K562 (cell line): ENCODE results near the gene FAM171A1. TPM values are rescaled to one million over a fixed set of nuclear protein-coding genes. Genes with fewer than 3 reads are reported as not detected.
A peak's percentile ranks its signal among the peaks of the same experiment; 100 is the strongest.

Experiments used
- ATAC-seq: fragments of 200-7000 bp; cut with Tn5 transposase; 3 replicates; pipeline ENCODE4 v1.9.1; 2020; ENCODE audit warnings: moderate library complexity
- BruUV-seq: library from RNA; stranded (reverse); fragments of 400-500 nt; replicated peaks from 2 replicates; lab custom pipeline; 2021; lab: Mats Ljungman, UMichigan
- CTCF ChIA-PET: fragments of 300-600 bp; formaldehyde crosslinking; extraction: SDS; loops from one replicate; lab custom pipeline; 2021; ENCODE audit warnings: low intra/inter-chr PET ratio; lab: Yijun Ruan, JAX
- POLR2A ChIA-PET: fragments of 300-600, 350-650 bp; sonication (Branson Sonifier 250); formaldehyde crosslinking; extraction: SDS; loops from one replicate; lab custom pipeline; 2021; ENCODE audit warnings: antibody characterized with exemption, inconsistent platforms; lab: Yijun Ruan, JAX
- DNase-seq, 4 experiments: peaks; one replicate each; pipeline versions ENCODE4 v3.0.0 to v3.0.0-alpha.2; 2011 to 2018; ENCODE audit warnings: low spot score in 3 of 4, mixed read lengths in 3 of 4; ENCODE audit errors: extremely low read depth in 1 of 4
- FAIRE-seq: peaks from 2 replicates; lab custom pipeline; 2011; peaks lifted over from hg19 to GRCh38; lab: Jason Lieb, UNC
- H2AFZ ChIP-seq: 2 replicates; pipeline ENCODE4 v1.6.0; 2011; ENCODE audit warnings: low read depth, low read length, control low read depth, inconsistent platforms
- H3K27ac ChIP-seq: fragments of 200-600 bp; 3 replicates; pipeline ENCODE4 v1.8.0; 2011; ENCODE audit warnings: low read depth, mild to moderate bottlenecking, control low read depth, inconsistent platforms, low read length, moderate library complexity, mixed read lengths; ENCODE audit errors: extremely low read depth
- H3K27me3 ChIP-seq, 2 experiments: fragments of 300-600 bp in 1 of 2; 2 replicates in 1 of 2; 3 replicates in 1 of 2; pipeline versions ENCODE4 v1.6.0 to v1.8.0; 2011; ENCODE audit warnings: inconsistent platforms in 2 of 2, low read length in 2 of 2, mild to moderate bottlenecking in 1 of 2, mixed read lengths in 1 of 2, moderate library complexity in 1 of 2; ENCODE audit not compliant: control insufficient read depth in 2 of 2, insufficient read depth in 2 of 2
- H3K36me3 ChIP-seq: fragments of 300-600 bp; 3 replicates; pipeline ENCODE4 v1.8.0; 2011; ENCODE audit warnings: mild to moderate bottlenecking, low read length, inconsistent platforms; ENCODE audit not compliant: control insufficient read depth, insufficient read depth
- H3K4me1 ChIP-seq, 2 experiments: fragments of 200-600 bp in 1 of 2; replicated peaks in 1 of 2; 2 replicates in 1 of 2; 3 replicates in 1 of 2; pipeline versions ENCODE4 v1.5.1 to v1.8.0; 2011; ENCODE audit warnings: inconsistent platforms in 2 of 2, low read length in 2 of 2, mild to moderate bottlenecking in 1 of 2, mixed read lengths in 1 of 2, moderate library complexity in 1 of 2; ENCODE audit not compliant: control insufficient read depth in 2 of 2, insufficient read depth in 2 of 2
- H3K4me2 ChIP-seq: 2 replicates; pipeline ENCODE4 v1.6.1; 2011; ENCODE audit warnings: low read length, control low read depth, inconsistent platforms, mixed read lengths; ENCODE audit not compliant: insufficient read depth
- H3K4me3 ChIP-seq: fragments of 200-600 bp; sonication (generic), shearing (Covaris generic); 2 replicates; pipeline ENCODE4 v1.5.1; 2016; ENCODE audit warnings: control low read depth, inconsistent platforms
- H3K79me2 ChIP-seq: fragments of 200-600 bp; 3 replicates; pipeline ENCODE4 v1.8.0; 2011; ENCODE audit warnings: low read length, inconsistent platforms; ENCODE audit not compliant: control insufficient read depth, insufficient read depth
- H3K9ac ChIP-seq, 2 experiments: 2 replicates each; pipeline versions ENCODE4 v1.6.0 to v1.6.1; 2011; ENCODE audit warnings: low read depth in 2 of 2, low read length in 2 of 2, control low read depth in 1 of 2, inconsistent platforms in 1 of 2, mild to moderate bottlenecking in 1 of 2, mixed read lengths in 1 of 2; ENCODE audit not compliant: insufficient read depth in 1 of 2
- H3K9me1 ChIP-seq: one replicate; pipeline ENCODE4 v1.6.0; 2011; ENCODE audit warnings: inconsistent platforms, mild to moderate bottlenecking, low read length, moderate library complexity; ENCODE audit not compliant: control insufficient read depth, insufficient read depth
- H3K9me3 ChIP-seq: replicated peaks from 2 replicates; pipeline ENCODE4 v1.5.1; 2011; ENCODE audit warnings: low read depth, low read length, inconsistent platforms; ENCODE audit not compliant: control insufficient read depth, insufficient read depth
- H4K20me1 ChIP-seq: replicated peaks from 2 replicates; pipeline ENCODE4 v1.6.1; 2011; ENCODE audit warnings: low read length, inconsistent platforms, mixed read lengths; ENCODE audit not compliant: control insufficient read depth, insufficient read depth
- ADNP ChIP-seq: fragments of 200-800 bp; sonication (Bioruptor generic); IDR thresholded peaks from 2 replicates; pipeline ENCODE4 v1.6.1; 2016; ENCODE audit warnings: missing genetic modification characterization, missing compliant biosample characterization
- ATF3 ChIP-seq, 2 experiments: fragments of 450-650 bp in 1 of 2; sonication (generic) in 1 of 2; formaldehyde crosslinking in 1 of 2; IDR thresholded peaks in 1 of 2; conservative IDR thresholded peaks in 1 of 2; 2 replicates each; pipeline versions ENCODE4 v1.6.1 to v1.8.1; 2016 to 2023; ENCODE audit warnings: mild to moderate bottlenecking in 2 of 2, moderate library complexity in 2 of 2, inconsistent platforms in 1 of 2, missing genetic modification reagents in 1 of 2
- CC2D1A ChIP-seq: fragments of 450-650 bp; IDR thresholded peaks from 2 replicates; pipeline ENCODE4 v1.6.1; 2017; ENCODE audit warnings: mild to moderate bottlenecking
- CEBPB ChIP-seq: fragments of 450-650 bp; IDR thresholded peaks from 2 replicates; pipeline ENCODE4 v1.6.1; 2016; ENCODE audit warnings: missing genetic modification characterization, missing compliant biosample characterization
- E2F8 ChIP-seq: fragments of 450-650 bp; IDR thresholded peaks from 2 replicates; pipeline ENCODE4 v1.7.1; 2018; ENCODE audit warnings: mild to moderate bottlenecking, low read depth; ENCODE audit not compliant: partially characterized antibody
- FOSL1 ChIP-seq: fragments of 200-800 bp; sonication (Bioruptor generic); conservative IDR thresholded peaks from 2 replicates; pipeline ENCODE4 v1.6.1; 2016; ENCODE audit warnings: missing genetic modification characterization, missing compliant biosample characterization
- HMBOX1 ChIP-seq: sonication (generic); IDR thresholded peaks from 2 replicates; pipeline ENCODE4 v1.6.1; 2016
- MEIS2 ChIP-seq: fragments of 450-650 bp; IDR thresholded peaks from 2 replicates; pipeline ENCODE4 v1.6.1; 2014; ENCODE audit warnings: mild to moderate bottlenecking; ENCODE audit not compliant: partially characterized antibody
- THRA ChIP-seq: fragments of 450-650 bp; IDR thresholded peaks from 2 replicates; pipeline ENCODE4 v1.6.1; 2017; ENCODE audit warnings: mild to moderate bottlenecking, moderate library complexity
- ZBED1 ChIP-seq: IDR thresholded peaks from 2 replicates; pipeline ENCODE4 v1.6.1; 2014
- ZBTB33 ChIP-seq: sonication (generic); formaldehyde crosslinking; IDR thresholded peaks from 2 replicates; pipeline ENCODE4 v1.8.1; 2023; ENCODE audit warnings: mild to moderate bottlenecking, missing genetic modification reagents
- WGBS: fragments of 100-300 bp; shearing (Covaris generic); methylation state at CpG from one replicate; pipeline ENCODE4 v1.1.6; 2016; ENCODE audit warnings: low coverage, mixed read lengths; ENCODE audit not compliant: insufficient coverage; ENCODE audit errors: missing lambda C conversion rate; 5-methylcytosine and 5-hydroxymethylcytosine counted together
- in situ Hi-C: fragments of 300-500 bp; cut with MboI; formaldehyde crosslinking; loops from 4 replicates; pipeline ENCODE4 v1.15.0; 2018; ENCODE audit warnings: inconsistent platforms, mixed read lengths
- intact Hi-C: fragments of 100-400 bp; cut with micrococcal nuclease; formaldehyde crosslinking; loops from 2 replicates; pipeline ENCODE4 v1.14.2; 2022
- polyA plus RNA-seq, 8 experiments: library from polyadenylated mRNA; depleted of rRNA in 4 of 8; stranded (reverse) in 5 of 8; unstranded in 3 of 8; fragments of >200 nt; fragmentation: Nextera tagmentation in 2 of 8; fragmentation: Illumina TruSeq in 1 of 8; extraction: Ambion mirVana in 2 of 8; extraction: Trizol in 1 of 8; gene quantifications; 2 replicates each; pipeline versions ENCODE4 v1.2.1 to v1.2.3, GENCODE V29; 2011 to 2014; ENCODE audit warnings: inconsistent platforms in 1 of 8, missing spikeins in 1 of 8
- total RNA-seq, 7 experiments: library from RNA; depleted of rRNA in 6 of 7; stranded (reverse); fragments of >200 nt in 6 of 7; fragmentation: Illumina TruSeq in 2 of 7; extraction: Trizol in 2 of 7; gene quantifications; 2 replicates each; pipeline versions ENCODE4 v1.2.1 to v1.2.3, GENCODE V29; 2011 to 2021; ENCODE audit warnings: low replicate concordance in 1 of 7

Gene FAM171A1
- total and polyA plus RNA-seq, 9 of the 15 experiments (the other 6 are each of a cell fraction or from before 2014, with no cell fraction given): 0.51 to 8.2 (median 4.8) TPM

- Histone ChIP-seq H3K4me3 (no peak overlapping the region), H3K27ac (no peak overlapping the region), H4K20me1 (no peaks in the 10 kb centered on the region), H3K27me3 (peaks cover under 1 to 8% of the 10 kb centered on the region in 2 experiments; a peak in 2 of 5 replicates), H2AFZ (no peak overlapping the region), H3K79me2 (no peaks in the 10 kb centered on the region), H3K4me1 (no peaks in the 10 kb centered on the region; a peak in 2 of 5 replicates), H3K9ac (no peak overlapping the region), H3K9me3 (no peaks in the 10 kb centered on the region), H3K4me2 (no peak overlapping the region), H3K36me3 (no peaks in the 10 kb centered on the region), H3K9me1 (no peaks in the 10 kb centered on the region)
- DNase-seq: no peak
- FAIRE-seq: no peak
- 7% methylated on average over 2 of the region's 2 CpGs for WGBS
- intact Hi-C loops (no loop called here), in situ Hi-C loops (no loop called here)
- no TSS peak for BruUV-seq
- CTCF ChIA-PET: no interaction called here
- POLR2A ChIA-PET: interaction anchor here (1.4 kb wide), 1 partner anchor 8 kb away, joined by 5 read pairs; no protein-coding TSS in a partner anchor
- peak; percentile 21; the same call in 2 of the 3 replicates for ATAC-seq
- no peak for TF ChIP-seq CEBPB (tag)
- no peak for TF ChIP-seq CC2D1A
- no peak for TF ChIP-seq ZBTB33
- TF ChIP-seq ATF3 (IDR thresholded peaks at IDR 0.05): no peak
- TF ChIP-seq ATF3 (CRISPR knock-in tag; conservative IDR thresholded peaks at IDR 0.05): no peak
- no peak for TF ChIP-seq MEIS2
- TF ChIP-seq ADNP (tag): peak; percentile 52; the same call in 1 of the 2 replicates
- TF ChIP-seq THRA: no peak
- peak; percentile 35; the same call in 1 of the 2 replicates for TF ChIP-seq HMBOX1
- no peak for TF ChIP-seq ZBED1
- peak; percentile 61; the same call in 1 of the 2 replicates for TF ChIP-seq FOSL1 (tag)
- no peak for TF ChIP-seq E2F8
Observed at GRCh38 chr10:15181576-15182156, 189.4 kb downstream of the FAM171A1 start.
